AG20443 (cell line): Measurements from ENCODE around the gene TSHZ2.

Source experiments
- DNase-seq: peaks from one replicate; pipeline ENCODE4 v3.0.0; 2012; ENCODE audit warnings: low spot score, mixed read lengths

TSHZ2 gene, protein sequence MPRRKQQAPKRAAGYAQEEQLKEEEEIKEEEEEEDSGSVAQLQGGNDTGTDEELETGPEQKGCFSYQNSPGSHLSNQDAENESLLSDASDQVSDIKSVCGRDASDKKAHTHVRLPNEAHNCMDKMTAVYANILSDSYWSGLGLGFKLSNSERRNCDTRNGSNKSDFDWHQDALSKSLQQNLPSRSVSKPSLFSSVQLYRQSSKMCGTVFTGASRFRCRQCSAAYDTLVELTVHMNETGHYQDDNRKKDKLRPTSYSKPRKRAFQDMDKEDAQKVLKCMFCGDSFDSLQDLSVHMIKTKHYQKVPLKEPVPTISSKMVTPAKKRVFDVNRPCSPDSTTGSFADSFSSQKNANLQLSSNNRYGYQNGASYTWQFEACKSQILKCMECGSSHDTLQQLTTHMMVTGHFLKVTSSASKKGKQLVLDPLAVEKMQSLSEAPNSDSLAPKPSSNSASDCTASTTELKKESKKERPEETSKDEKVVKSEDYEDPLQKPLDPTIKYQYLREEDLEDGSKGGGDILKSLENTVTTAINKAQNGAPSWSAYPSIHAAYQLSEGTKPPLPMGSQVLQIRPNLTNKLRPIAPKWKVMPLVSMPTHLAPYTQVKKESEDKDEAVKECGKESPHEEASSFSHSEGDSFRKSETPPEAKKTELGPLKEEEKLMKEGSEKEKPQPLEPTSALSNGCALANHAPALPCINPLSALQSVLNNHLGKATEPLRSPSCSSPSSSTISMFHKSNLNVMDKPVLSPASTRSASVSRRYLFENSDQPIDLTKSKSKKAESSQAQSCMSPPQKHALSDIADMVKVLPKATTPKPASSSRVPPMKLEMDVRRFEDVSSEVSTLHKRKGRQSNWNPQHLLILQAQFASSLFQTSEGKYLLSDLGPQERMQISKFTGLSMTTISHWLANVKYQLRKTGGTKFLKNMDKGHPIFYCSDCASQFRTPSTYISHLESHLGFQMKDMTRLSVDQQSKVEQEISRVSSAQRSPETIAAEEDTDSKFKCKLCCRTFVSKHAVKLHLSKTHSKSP (N-terminal part only)

DNA sequence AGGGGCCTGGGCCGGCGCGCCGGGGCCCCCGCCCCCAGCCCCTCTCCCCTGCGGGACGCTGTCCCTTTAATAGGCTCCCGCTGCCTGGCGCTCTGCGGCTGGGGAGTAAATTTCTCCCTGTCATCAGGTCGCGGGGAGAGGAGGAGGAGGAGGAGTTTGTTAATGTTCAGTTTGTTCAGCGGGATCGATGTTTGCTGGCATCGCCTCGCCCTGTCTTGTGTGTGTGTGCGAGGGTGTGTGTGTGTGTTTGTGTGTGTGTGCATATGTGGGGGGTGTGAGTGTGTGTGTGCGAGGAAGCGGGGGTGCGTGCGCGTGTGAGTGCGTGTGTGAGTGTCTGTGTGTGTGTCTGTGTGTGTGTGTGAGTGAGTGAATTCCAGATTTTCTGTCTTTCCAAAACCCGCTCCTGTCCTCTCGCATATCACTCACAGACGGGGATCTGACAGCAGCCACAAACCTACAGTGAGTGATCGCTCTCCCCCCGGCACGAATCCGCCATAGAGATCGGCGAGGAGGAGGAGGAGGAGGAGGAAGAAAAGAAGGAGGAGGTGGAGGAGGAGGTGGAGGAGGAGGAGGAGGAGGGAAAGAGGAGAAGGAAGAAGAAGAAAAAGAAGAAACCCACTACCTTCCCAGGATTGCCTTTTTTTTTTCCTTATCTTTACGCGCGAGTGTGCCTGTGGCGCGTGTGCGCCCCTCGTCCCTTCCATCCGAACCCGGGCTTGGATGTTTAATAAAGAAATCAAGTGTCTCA, at the start of gene TSHZ2:
Gene TSHZ2, plus strand, starts transcription at position 169 of the 748 bp plus-strand sequence. CDS start 936 bp downstream, outside the sequence.
- DNase-seq: peak; percentile 83

DNA sequence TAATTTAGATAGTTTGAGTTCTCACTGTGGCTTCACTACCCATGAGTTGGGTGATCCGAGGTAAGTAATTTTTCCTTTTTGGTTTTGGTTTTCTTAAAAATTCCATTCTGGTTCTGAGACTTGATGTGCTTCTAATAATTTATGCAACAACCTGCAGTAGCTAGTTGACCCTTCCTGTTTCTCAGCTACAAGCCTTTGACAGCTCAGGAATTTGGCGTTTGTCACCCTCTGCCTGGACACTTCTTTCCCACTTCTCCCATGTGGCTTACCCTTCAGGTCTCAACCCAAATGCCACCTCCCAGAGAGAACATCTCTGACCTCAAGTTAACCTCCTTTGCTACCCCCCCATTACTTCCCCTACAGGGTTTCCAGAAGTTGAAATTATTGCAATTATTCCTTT, 49.7 kb upstream of the TSHZ2 start:
- no peak for DNase-seq

DNA sequence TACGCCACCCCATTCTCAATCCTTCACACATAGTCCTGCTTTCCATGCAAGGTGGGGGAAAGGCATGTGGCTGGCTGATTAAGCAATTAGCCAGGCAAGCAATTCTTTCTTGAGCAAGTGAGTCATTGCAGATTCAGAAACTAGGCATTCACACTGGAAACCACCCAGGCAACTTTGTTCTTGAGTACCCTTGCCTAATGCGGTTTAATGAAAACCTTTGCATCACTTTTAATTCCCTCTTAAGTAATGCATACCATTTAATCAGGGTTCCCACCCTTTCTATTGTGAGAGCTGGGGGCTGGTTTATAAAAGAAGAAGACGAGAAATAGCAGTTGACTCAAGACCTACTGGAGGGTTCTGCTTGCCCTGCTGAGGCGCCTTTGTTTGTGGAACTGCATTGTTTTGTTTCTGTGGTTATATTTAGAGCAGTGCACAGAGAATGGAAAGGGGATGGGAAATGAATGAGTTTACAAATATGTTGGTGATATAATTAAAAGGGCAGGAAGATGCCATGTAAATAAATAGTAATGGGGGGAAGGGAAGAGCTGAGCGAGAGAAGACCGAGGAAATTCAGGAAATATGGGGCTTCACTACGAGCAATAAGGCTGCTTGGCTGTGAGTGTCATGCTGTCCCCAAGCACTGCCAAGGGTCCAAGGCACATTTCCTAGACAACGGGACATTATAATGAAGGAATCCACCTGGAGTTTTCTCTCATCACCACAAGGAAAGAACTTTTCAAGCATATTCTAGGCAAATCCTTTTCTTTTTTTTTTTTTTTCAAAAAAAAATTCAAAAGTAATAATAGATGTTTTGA, 48.8 kb upstream of the TSHZ2 start:
- DNase-seq: peak; percentile 87

DNA sequence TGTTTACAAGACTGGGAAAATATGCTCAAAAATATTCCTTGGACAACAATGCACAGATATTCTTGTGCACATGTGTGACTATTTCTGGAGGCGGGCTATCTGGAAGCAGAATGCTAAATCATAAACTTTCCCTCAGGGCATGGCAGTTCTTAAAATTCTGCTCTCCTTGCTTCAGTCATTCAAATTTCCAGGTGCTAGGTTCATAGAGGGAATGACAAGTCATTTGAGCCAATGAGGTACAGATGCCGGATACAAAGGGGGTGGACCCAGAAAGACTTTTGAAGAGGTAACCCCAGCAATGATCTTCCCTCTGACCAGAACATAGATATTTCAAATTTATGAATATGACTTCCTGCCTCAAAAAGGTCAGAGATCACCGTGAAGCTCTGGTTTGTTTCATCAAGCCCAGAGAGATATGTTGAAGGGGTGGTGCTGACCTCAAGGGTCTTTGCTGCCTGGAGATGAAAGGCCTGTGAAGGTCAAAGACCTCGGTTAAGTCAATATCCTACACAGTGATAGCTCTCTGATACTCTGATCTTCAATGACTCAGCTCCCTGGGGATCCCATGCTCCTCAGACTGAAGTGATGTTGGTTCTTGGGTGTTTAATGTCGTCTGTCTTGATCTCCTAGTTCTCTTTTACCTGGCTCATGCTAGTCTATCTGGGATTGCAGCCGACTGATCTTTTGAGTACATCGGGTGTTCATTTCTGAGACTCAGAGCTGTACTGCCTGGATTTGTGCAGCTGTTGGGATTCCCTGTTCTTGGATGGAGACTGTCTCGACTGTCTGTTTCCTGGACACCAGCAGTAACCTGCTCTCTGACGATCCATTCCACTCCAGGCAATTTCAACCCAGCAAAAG, 47.5 kb upstream of the TSHZ2 start:
- no peak for DNase-seq

DNA sequence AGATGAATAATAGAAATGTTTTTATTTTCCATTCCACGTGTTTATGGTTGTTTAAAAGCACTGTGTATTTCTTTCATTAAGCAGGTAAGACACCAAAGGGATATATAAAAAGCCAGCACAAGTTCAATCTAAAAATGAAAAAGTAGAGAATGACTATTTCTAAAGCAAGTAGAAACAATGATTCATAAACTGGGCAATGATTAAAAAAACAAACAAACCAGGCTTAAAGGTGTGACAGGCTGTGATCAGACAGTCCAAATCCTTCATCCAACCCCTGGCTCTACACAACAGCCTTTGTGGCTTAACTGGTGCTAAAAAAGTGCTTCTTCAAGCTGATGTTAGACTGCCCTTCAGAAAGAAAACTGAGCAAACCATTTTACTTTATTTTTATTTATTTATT, 45.7 kb upstream of the TSHZ2 start:
- DNase-seq: no peak

DNA sequence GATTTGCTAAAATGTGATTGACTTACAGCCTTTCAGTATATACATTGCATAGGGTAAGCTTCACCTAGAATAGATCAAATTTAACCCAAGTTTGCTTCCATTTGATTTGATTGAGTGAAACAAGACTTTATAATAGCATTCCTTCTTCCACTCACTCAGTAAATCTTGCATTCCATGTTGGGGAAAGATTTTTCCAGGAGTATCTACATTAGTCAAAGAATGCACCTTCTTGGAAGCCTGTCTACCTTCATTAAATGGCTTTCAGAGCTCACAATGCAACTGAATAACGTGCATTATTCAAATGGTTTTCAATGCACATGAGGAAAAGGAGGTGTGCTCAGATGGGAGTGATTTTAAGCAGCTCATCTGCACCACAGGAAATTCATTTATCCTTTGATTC, 38.3 kb upstream of the TSHZ2 start:
- no peak for DNase-seq

DNA sequence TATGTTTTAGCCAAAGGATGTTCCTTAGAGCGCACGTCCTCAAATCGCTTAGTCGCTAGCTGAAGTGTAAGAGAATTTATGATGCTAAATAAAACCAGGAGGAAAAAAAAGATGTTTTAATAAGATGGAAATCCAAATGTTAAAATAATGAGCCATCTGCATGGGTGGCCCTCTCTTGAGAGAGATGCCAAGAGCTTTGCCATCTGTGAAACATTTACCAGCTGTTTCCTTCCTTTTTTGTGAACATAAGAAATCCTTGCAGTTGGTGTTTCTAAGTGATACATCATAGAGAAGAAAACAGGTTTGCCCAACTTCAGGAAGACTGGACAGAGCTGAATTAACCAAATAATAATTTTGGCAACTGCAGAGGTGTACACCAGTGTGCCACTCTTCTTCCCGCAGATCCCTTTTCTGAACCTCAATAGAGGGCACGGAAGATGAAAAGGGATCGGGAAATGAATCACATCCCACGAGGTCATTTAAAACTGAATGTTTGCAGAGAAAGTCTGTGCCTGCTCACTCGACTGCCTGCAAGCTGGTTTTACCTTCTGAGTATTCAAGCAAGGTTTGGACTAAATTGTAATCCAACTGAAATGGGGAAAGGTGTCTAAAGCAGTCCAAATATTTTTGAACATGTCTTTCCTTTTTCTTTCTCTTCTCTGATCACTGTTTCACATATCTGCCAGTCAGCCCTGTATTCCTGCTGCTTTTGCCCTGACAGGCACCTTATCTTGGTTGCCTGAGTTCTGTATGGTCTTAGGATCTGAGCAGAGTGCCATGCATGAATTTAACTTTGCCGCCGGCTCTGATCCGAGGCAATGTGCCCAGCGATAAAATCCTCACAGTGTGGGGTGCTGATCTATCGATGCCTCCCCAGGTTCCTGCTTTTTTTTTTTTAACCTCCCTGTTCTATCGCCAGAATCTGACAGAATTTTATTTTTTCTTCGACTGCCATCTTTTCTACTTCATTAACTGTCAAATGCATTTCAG, 35.5 kb upstream of the TSHZ2 start:
- DNase-seq: no peak

DNA sequence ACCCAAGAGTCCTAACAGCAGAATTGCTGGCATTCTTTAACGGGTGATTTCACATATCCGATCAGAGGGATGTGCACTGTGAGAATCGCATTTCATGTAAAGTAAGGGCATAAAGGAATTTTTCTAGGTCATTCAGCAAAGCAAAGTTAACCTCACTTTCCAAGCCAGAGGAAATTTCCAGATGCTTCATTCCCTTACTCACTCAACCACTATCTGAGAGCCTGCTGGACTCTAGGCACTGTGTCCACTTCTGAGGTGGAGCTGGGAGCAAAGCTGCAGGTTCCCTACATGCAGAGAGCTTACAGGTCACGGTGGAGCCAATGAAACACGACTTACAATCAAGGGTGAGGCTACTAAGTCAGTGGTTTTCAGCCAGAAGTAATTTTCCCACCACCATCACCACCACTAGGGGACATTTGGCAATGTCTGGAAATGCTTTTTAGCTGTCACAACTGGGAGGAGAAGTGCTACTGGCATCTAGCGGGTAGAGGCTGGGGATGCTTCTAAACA, 34.5 kb upstream of the TSHZ2 start:
- peak; percentile 16 for DNase-seq

DNA sequence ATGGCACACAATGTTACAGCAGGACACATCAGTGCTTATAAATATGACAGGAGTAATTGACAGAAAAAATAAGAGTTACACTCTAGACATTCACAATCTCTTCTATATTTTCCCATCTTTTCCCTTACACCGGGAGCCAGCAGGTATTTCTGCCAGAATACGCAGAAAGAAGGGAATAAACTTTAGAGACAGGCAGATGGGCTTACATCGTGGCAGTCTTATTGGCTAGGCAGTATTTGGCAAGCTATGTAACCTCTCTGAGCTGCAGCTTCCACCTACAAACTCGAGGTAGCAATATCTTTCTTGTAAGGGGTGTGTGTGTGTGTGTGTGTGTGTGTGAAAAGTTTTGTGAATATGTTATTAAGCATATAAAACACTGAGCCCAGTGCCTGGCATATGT, 33.0 kb upstream of the TSHZ2 start:
- DNase-seq: no peak

DNA sequence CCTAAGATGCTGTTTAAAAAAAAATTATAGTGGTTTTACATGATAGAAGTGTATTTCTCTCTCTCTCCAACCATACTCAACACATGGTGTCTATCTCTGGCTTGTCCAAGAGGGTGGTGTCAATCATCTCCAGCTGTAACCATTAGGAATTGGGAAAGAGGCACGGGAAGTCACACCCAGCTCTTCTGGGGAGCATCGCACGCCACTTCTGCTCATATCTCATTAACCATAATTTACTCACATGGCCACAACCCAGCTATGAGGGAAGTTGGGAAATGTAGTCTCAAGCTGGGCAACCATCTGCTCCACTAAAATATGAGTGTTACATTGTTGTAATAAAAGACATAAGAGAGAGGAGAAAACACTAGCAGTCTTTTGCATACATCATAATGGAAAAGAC, 30.4 kb upstream of the TSHZ2 start:
- peak; percentile 52 for DNase-seq

DNA sequence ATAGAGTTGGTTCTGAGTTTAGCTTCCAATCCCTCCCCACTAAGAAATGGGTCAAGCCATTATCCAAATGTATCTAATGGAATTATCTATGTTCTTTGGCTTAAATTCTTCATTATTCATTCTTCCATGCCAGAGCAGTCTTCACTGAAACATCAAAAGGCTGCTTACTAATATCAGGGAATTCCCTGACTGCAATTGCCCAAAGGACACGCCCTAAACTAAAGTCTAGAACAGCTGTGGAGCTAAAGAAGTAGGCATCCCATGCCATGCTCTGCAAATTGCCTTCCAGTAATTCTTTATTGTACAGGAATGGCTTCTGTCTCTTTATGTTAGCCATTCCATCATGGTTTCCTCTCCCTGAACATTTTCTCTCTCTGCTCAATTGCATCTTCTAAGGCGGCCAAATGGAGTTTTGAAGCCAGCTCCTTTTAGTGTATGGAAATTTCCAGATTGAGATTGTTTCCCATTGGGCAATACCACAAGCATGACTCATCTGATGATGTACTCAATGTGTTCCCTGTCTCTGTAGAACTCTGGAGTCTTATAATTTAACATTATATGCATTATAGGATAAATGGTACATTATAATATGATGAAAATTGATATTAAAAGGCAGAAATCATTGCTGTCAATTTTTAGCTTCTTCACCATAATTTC, 28.8 kb upstream of the TSHZ2 start:
- peak; percentile 57 for DNase-seq

DNA sequence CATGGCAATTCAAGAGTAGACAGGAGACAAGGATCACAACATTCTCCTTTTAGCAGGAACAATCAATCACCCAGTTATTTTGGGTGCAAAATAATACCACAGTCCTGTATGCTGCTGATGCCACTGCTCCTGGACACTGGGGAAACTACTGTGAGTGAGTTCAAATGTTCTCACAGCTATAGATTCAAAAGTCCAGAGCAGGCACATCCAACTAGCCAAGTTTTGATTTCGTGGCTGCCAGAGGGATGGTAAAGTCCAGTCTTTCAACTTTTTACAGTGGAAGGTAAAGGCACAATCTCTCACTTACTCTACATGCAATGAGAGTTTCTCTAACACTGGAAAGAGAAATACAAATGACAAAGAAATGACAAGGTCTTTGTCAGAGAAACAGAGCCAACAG, 26.9 kb upstream of the TSHZ2 start:
- DNase-seq: no peak

DNA sequence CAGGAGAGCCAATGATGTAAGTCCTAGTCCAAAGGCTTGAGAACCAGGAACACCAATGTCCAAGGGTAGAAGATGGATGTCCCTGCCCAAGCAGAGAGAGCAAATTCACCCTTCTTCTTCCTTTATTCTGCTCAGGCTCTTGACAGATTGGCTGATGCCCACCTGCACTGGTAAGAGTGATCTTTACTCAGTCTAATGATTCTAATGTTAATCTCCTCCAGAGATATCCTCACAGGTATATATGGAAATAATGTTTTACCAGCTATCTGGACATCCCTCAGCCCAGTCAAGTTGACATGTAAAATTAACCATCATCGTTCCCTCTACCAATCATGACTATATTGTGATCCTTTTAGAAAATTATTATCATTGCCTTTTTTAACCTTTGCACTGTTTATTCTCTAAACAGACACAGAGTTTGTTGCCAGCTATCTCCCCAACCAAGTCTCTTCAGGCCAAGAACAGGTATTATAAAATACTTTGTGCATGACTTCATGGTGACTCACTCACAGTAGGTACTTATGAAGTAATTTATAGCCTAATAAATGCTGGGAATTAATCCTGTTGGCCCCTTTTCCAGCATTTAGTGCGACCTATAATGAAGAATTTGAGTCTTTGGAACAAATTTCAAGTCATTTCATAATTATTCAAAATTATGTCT, 26.2 kb upstream of the TSHZ2 start:
- DNase-seq: no peak

DNA sequence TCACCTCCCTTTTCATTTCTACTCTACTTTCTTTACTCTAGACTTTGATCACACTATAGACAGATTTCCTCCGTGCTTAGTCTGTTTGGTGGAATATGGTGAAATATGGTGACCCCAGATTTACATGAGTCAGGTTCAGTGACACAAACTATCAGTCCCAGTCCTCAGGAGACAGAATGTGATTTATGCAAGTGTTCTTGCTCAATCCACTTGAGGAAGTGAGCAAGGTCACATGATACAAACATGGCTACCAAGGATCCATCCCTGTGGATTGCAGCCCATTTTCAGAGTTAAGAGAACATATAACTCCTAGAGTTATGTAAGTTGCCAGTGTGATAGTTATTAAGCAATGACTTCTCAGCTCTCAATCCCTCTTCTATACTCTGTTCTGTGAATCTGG, 23.7 kb upstream of the TSHZ2 start:
- DNase-seq: no peak

DNA sequence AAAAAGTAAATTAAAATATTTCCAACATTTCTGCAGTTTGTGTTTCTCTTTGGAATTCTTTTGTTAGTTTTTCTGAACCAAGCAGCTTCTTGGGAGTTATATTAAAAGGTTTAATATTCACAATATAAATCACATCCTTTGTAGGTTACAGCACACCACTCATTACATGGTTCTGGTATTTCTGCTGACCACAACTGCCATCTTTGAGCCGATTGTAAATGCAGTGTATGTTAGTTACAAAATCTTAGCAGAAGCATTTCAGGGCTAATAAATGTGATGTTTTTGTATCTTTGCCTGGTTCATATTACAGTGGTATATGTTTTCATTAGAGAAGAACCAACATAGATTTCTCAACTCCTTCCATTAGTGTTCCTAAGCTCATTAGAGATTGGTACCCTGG, 19.1 kb upstream of the TSHZ2 start:
- no peak for DNase-seq

DNA sequence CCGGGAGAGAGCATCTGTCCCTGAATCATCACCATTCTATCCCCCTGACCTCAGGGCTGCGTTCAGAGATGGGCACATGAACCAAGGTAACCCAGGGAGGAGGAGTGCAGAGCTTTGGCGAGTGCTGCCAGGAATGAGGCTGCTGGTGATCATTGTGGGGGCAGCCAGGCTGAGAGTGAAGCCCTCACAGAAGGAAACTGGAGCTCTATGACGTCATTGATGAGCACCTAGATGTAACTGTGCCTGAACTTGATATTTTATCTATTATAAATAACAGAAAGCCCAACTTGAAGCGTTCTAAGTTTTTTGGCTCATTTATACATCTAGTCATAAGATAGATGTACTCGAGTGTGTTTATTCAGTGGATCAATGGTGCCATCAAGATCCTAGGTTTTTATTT, 17.3 kb upstream of the TSHZ2 start:
- no peak for DNase-seq

DNA sequence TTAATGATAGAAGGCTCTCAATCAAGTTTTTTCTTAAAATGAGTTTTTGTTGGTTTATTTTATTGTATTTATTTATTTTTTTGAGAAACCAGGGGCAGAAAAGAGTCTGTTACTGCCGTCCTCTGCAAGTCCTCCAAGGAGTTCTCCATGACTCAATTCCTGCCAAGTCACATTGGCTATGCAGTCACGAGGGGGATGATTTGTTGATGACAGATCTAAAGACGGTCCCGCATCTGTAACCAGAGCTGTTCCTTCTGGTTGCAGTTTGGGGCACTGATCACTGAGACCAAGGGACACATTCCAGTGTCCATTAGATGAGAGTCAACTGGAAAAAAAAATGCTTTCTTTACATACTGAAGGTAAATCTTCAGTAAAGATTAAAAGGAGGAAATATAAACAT, 13.9 kb upstream of the TSHZ2 start:
- peak; percentile 32 for DNase-seq

DNA sequence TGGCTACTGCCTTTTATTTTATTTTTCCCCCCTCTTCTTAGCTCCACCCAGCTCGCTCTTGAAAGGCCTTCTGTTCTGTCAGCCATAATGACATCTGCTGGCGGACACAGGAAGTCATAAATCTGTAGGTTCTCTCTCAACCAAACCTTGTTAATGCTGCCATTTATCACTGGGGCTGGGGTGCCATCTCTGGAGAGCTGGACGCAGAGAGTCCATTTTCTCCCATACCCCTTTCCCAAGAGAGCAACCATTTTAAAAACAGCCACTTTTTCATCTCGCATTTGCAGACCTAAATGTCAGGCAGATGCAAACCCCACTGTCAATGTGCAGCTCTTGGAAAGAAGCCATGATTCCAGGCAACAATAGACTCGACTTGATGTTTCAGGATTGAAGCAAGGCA, 13.0 kb upstream of the TSHZ2 start:
- no peak for DNase-seq
